Activated naive CD4-positive, alpha-beta T cell treated with anti-CD3 and anti-CD28 coated beads, Interleukin-2, amount 50 U/mL, for 24 hours (primary cell): ENCODE measurements around the gene YIF1A.
A peak's percentile ranks its signal among the peaks of the same experiment; 100 is the strongest.
"Not testable (repeated sequence)": the region's sequence is repeated elsewhere in the genome, so short reads cannot be mapped to it uniquely, and the experiment has no call there.

Source experiments
- H3K27ac Mint-ChIP-seq: one replicate; pipeline ENCODE4 v1.8.0; 2021; ENCODE audit warnings: mild to moderate bottlenecking, mixed read lengths
- H3K27me3 Mint-ChIP-seq: one replicate; pipeline ENCODE4 v1.8.0; 2021; ENCODE audit warnings: mixed read lengths
- H3K36me3 Mint-ChIP-seq: one replicate; pipeline ENCODE4 v1.8.0; 2021; ENCODE audit warnings: mixed read lengths
- H3K4me1 Mint-ChIP-seq: one replicate; pipeline ENCODE4 v1.8.0; 2021; ENCODE audit warnings: mixed read lengths
- H3K4me3 Mint-ChIP-seq: one replicate; pipeline ENCODE4 v1.8.0; 2021; ENCODE audit warnings: mild to moderate bottlenecking, mixed read lengths
- H3K9me3 Mint-ChIP-seq: one replicate; pipeline ENCODE4 v1.8.0; 2021; ENCODE audit warnings: mixed read lengths

YIF1A gene

DNA sequence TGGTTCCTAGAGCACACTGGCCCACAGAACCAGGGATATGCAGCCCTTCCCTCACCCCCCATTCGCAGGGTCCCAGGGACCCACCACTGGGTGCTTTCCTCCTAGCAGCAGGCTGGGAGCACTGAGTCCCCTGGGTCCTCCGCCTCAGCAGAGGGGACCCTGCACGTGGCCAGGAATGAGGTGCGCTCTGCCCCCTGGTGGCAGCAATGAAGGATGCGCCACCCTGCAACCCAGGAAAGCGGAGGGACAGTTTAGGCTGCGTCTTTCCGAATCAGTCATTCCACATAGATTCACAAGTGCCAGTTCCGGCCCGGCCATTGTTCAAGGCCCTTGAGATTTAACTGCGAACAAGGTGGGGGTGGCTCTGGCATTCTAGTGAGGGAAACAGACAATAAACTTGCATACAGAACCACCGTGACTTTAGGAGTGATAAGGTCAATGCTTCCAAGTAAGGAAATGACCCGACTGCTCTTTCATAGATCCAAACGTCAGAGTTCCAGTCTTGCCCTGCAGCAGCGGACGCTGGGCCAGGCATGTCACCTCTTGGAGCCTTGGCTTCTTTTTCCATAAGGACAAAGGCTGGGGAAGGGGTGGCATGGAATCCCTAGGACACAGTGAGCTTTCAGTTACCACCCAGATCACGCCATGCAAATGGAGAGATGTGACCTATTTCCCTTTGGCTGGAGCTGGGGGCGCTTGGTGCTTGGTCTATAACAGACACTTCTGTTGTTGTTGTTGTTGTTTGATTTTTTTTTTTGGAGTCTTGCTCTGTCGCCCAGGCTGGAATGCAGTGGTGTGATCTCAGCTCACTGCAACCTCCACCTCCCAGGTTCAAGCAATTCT is 39.6 kb upstream of the YIF1A start:
- Mint-ChIP-seq H3K4me1 (peaks cover 39% of the 10 kb centered on the region), H3K4me3 (peak overlapping the region; percentile 56), H3K27me3 (no peaks in the 10 kb centered on the region), H3K9me3 (no peaks in the 10 kb centered on the region), H3K27ac (peak overlapping the region; percentile 76), H3K36me3 (no peaks in the 10 kb centered on the region)

DNA sequence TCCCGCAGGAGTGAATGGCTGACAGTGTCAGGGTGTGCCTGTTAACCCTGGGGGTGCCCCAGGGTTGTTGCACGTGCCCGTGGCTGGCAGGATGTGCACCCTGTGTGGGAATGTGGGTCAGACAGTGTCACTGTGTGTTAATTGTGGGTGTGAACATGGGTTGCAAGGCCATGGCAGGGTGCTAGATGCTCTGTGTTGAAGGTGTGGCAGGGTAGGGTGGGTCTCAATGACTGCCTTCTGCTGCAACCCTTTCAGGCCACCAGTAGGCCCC is 39.0 kb upstream of the YIF1A start:
- Mint-ChIP-seq H3K9me3 (no peaks in the 10 kb centered on the region), H3K4me1 (peaks cover 45% of the 10 kb centered on the region), H3K4me3 (no peak overlapping the region), H3K27me3 (no peaks in the 10 kb centered on the region), H3K36me3 (no peaks in the 10 kb centered on the region), H3K27ac (peak overlapping the region; percentile 30)

- Mint-ChIP-seq H3K9me3 (no peaks in the 10 kb centered on the region), H3K36me3 (no peaks in the 10 kb centered on the region), H3K27ac (peak overlapping the region; percentile 61), H3K27me3 (no peaks in the 10 kb centered on the region), H3K4me1 (peaks cover 50% of the 10 kb centered on the region), H3K4me3 (peak overlapping the region; percentile 2)
Measured at GRCh38 chr11:66327171-66328030, 38.5 kb upstream of the YIF1A start.

DNA sequence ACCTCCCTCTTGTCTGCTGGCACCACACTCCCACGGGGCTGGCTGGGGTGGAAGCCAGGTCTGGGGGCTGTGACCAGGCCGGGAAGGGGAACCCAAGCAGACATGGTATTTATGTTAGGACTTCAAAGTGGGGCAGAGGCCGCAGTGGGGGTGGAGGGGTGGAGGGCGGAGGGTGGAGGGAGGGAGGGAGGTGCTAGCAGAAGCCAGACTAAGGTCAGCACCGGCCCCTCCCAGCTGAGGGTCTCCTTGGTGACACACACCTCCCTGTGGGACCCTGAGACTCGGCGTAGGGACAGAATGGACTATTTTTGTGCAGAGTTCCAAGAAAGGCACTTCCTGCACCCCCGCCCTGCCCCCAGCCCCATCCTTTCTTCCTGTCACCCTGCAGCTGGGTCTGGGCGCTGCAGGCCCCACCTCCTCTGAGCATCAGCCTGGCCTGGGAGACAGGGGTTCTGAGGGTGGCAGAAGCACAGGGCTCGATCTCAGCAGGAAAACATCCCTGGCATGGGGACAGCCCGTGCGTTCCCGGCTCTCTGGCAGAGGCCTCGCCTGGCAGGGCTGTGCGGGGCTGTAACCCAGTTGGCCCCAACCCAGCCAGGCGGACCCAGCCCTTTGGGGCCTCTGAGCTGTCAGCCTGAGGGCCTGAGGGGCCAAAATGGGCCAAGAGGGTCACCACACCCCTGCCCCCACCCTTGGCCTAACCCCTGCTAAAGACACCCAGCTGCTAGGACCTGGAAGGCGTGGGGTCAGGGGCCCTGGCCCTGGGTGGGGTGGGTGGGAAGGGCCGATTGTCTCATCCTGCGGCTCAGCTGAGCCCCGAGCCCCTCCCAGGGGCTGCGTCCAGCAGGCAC is 37.5 kb upstream of the YIF1A start:
- Mint-ChIP-seq H3K27me3 (no peaks in the 10 kb centered on the region), H3K4me1 (peaks cover 58% of the 10 kb centered on the region), H3K9me3 (no peaks in the 10 kb centered on the region), H3K4me3 (no peak overlapping the region), H3K27ac (peak overlapping the region; percentile 74), H3K36me3 (no peaks in the 10 kb centered on the region)

- Mint-ChIP-seq H3K9me3 (no peaks in the 10 kb centered on the region), H3K36me3 (no peaks in the 10 kb centered on the region), H3K27ac (no peak overlapping the region), H3K27me3 (no peaks in the 10 kb centered on the region), H3K4me3 (no peak overlapping the region), H3K4me1 (peaks cover 60% of the 10 kb centered on the region)
Measured at GRCh38 chr11:66325263-66325671, 36.3 kb upstream of the YIF1A start.

DNA sequence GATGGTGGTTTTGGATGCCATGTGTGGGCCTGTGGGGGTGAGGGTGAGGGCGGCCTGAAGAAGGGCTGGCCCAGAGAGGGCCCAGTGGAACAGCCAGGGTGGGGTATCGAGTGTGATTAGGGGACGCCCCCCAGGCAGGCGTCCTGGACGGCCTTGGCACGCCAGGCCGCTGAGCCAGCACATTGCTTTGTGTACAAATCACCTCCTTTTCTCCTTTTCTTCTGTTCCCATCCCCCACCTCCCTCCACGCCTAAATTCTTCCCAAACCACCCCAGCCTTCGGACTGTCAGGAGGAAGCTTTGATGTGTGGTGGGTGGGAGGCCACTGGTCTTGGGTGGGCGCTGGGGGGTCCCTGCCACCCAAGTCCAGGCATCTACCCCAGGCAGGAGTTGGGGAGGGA is 35.7 kb upstream of the YIF1A start:
- H3K4me3 Mint-ChIP-seq, result no peak overlapping the region
- no peak overlapping the region for H3K27ac Mint-ChIP-seq
- no peaks in the 10 kb centered on the region for H3K27me3 Mint-ChIP-seq
- no peaks in the 10 kb centered on the region for H3K36me3 Mint-ChIP-seq
- peaks cover 66% of the 10 kb centered on the region for H3K4me1 Mint-ChIP-seq
- no peaks in the 10 kb centered on the region for H3K9me3 Mint-ChIP-seq

GRCh38 chr11:66323684-66324083 is 34.7 kb upstream of the YIF1A start:
- H3K36me3 Mint-ChIP-seq, result no peaks in the 10 kb centered on the region
- no peaks in the 10 kb centered on the region for H3K9me3 Mint-ChIP-seq
- H3K4me3 Mint-ChIP-seq, result no peak overlapping the region
- H3K27me3 Mint-ChIP-seq, result no peaks in the 10 kb centered on the region
- peaks cover 74% of the 10 kb centered on the region for H3K4me1 Mint-ChIP-seq
- peak overlapping the region; percentile 1 for H3K27ac Mint-ChIP-seq

GRCh38 chr11:66322732-66323427 is 33.9 kb upstream of the YIF1A start:
- H3K27ac Mint-ChIP-seq, result peak overlapping the region; percentile 81
- no peaks in the 10 kb centered on the region for H3K27me3 Mint-ChIP-seq
- no peak overlapping the region for H3K4me3 Mint-ChIP-seq
- peaks cover 74% of the 10 kb centered on the region for H3K4me1 Mint-ChIP-seq
- no peaks in the 10 kb centered on the region for H3K36me3 Mint-ChIP-seq
- no peaks in the 10 kb centered on the region for H3K9me3 Mint-ChIP-seq

DNA sequence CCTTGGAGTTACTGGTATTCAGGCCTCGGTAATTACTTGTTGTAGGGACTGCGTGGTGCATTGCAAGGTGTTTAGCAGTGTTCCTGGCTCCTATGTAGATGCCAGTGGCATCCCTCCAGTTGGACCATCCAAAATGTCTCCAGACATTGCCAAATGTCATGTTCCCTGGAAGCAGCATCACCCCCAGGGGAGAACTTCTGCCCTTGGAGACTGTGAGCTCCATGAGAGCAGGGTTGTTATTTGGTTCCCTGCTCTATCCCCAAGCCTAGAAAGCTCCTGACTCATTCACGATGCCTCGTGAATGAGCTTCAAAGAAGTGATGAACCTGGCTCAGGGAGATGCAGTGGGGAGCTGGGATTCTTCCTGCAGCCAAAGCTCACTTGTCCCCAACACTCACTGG is 32.7 kb upstream of the YIF1A start:
- peaks cover 71% of the 10 kb centered on the region for H3K4me1 Mint-ChIP-seq
- H3K9me3 Mint-ChIP-seq, result no peaks in the 10 kb centered on the region
- no peak overlapping the region for H3K4me3 Mint-ChIP-seq
- no peaks in the 10 kb centered on the region for H3K27me3 Mint-ChIP-seq
- no peaks in the 10 kb centered on the region for H3K36me3 Mint-ChIP-seq
- H3K27ac Mint-ChIP-seq, result no peak overlapping the region

GRCh38 chr11:66320748-66321147 is 31.8 kb upstream of the YIF1A start:
- H3K36me3 Mint-ChIP-seq, H3K27me3 Mint-ChIP-seq, H3K9me3 Mint-ChIP-seq, H3K27ac Mint-ChIP-seq, H3K4me3 Mint-ChIP-seq: not testable (repeated sequence)
- peaks cover 71% of the 10 kb centered on the region for H3K4me1 Mint-ChIP-seq

- not testable (repeated sequence) for H3K9me3 Mint-ChIP-seq, H3K4me3 Mint-ChIP-seq, H3K27me3 Mint-ChIP-seq, H3K36me3 Mint-ChIP-seq
- Mint-ChIP-seq H3K27ac (peak overlapping the region; percentile 86), H3K4me1 (peaks cover 72% of the 10 kb centered on the region)
Measured at GRCh38 chr11:66320289-66320688, 31.3 kb upstream of the YIF1A start.

DNA sequence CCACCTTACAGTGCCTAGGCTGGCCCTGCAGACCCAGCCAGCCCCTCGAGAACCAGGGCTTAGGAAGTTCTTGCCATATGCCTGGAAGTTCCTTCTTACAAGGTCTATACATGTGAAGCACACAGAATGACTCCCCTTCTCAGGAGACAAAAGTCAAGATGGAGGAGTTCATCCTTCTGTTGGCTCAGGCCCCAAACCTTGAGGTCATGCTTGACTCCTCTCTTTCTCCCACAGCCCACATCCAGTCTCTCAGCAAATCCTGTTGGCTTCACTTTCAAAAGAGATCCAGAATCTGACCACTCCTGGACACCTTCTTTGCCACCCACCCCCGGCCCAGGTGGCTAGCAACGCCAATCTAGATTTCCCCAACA is 29.6 kb upstream of the YIF1A start:
- Mint-ChIP-seq H3K27ac (peak overlapping the region; percentile 81), H3K27me3 (no peaks in the 10 kb centered on the region), H3K4me3 (peak overlapping the region; percentile 44), H3K36me3 (no peaks in the 10 kb centered on the region), H3K4me1 (peaks cover 78% of the 10 kb centered on the region), H3K9me3 (no peaks in the 10 kb centered on the region)

- Mint-ChIP-seq H3K27me3 (no peaks in the 10 kb centered on the region), H3K27ac (peak overlapping the region; percentile 82), H3K4me1 (peaks cover 72% of the 10 kb centered on the region), H3K9me3 (no peaks in the 10 kb centered on the region), H3K4me3 (peak overlapping the region; percentile 44), H3K36me3 (no peaks in the 10 kb centered on the region)
Measured at GRCh38 chr11:66317723-66318599, 29.0 kb upstream of the YIF1A start.

- H3K9me3 Mint-ChIP-seq, result no peaks in the 10 kb centered on the region
- H3K4me1 Mint-ChIP-seq, result peaks cover 68% of the 10 kb centered on the region
- no peaks in the 10 kb centered on the region for H3K27me3 Mint-ChIP-seq
- no peaks in the 10 kb centered on the region for H3K36me3 Mint-ChIP-seq
- peak overlapping the region; percentile 82 for H3K27ac Mint-ChIP-seq
- H3K4me3 Mint-ChIP-seq, result peak overlapping the region; percentile 39
Measured at GRCh38 chr11:66317322-66317722, 28.4 kb upstream of the YIF1A start.
